Glutamatergic neuron (in vitro differentiated cells): ENCODE results near the gene POLR1H. TPM values are rescaled to one million over a fixed set of nuclear protein-coding genes. Genes with fewer than 3 reads are reported as not detected.
A peak's percentile ranks its signal among the peaks of the same experiment; 100 is the strongest.
"Not testable (repeated sequence)": the region's sequence is repeated elsewhere in the genome, so short reads cannot be mapped to it uniquely, and the experiment has no call there.

Experiments used
- DNase-seq: peaks from one replicate; pipeline ENCODE4 v3.0.0; 2022
- H3K27ac Mint-ChIP-seq: one replicate; pipeline ENCODE4 v1.8.0; 2020; ENCODE audit warnings: mild to moderate bottlenecking, mixed read lengths, inconsistent platforms; ENCODE audit not compliant: unreplicated experiment
- H3K27me3 Mint-ChIP-seq: one replicate; pipeline ENCODE4 v1.8.0; 2020; ENCODE audit warnings: mild to moderate bottlenecking, moderate library complexity, mixed read lengths, inconsistent platforms; ENCODE audit not compliant: unreplicated experiment
- H3K36me3 Mint-ChIP-seq: one replicate; pipeline ENCODE4 v1.8.0; 2020; ENCODE audit warnings: mild to moderate bottlenecking, mixed read lengths, inconsistent platforms; ENCODE audit not compliant: unreplicated experiment
- H3K4me1 Mint-ChIP-seq: one replicate; pipeline ENCODE4 v1.8.0; 2020; ENCODE audit warnings: mild to moderate bottlenecking, low read depth, mixed read lengths, inconsistent platforms; ENCODE audit not compliant: unreplicated experiment
- H3K4me3 Mint-ChIP-seq: one replicate; pipeline ENCODE4 v1.8.0; 2020; ENCODE audit warnings: mild to moderate bottlenecking, mixed read lengths, inconsistent platforms; ENCODE audit not compliant: unreplicated experiment
- H3K9me3 Mint-ChIP-seq: one replicate; pipeline ENCODE4 v1.8.0; 2020; ENCODE audit warnings: mild to moderate bottlenecking, moderate library complexity, mixed read lengths, inconsistent platforms; ENCODE audit not compliant: unreplicated experiment
- long read RNA-seq: library from polyadenylated mRNA; unstranded; transcript quantifications from one replicate; pipeline ENCODE4 v2.0.0, GENCODE V29; 2020; ENCODE audit not compliant: unreplicated experiment
- total RNA-seq: library from RNA; stranded (reverse); fragmentation: NEBNext Ultra II Directional; extraction: Animal tissue kit (Norgen Biotek cat#: 25700); gene quantifications from one replicate; pipeline ENCODE4 v1.2.1, GENCODE V29; 2021; ENCODE audit not compliant: unreplicated experiment
- TF ChIP-seq, protein P1 (sequence below): fragments of 200-600 bp; sonication (generic); IDR thresholded peaks from one replicate; pipeline ENCODE4 v1.5.0; 2021; ENCODE audit not compliant: partially characterized antibody, unreplicated experiment

Gene POLR1H
- 17.0 TPM for total RNA-seq
- long read RNA-seq, partial matches to known transcripts: 2 of 7 reads
- long read RNA-seq, other reads (novel, unspliced or antisense): 1 of 7 reads

DNA sequence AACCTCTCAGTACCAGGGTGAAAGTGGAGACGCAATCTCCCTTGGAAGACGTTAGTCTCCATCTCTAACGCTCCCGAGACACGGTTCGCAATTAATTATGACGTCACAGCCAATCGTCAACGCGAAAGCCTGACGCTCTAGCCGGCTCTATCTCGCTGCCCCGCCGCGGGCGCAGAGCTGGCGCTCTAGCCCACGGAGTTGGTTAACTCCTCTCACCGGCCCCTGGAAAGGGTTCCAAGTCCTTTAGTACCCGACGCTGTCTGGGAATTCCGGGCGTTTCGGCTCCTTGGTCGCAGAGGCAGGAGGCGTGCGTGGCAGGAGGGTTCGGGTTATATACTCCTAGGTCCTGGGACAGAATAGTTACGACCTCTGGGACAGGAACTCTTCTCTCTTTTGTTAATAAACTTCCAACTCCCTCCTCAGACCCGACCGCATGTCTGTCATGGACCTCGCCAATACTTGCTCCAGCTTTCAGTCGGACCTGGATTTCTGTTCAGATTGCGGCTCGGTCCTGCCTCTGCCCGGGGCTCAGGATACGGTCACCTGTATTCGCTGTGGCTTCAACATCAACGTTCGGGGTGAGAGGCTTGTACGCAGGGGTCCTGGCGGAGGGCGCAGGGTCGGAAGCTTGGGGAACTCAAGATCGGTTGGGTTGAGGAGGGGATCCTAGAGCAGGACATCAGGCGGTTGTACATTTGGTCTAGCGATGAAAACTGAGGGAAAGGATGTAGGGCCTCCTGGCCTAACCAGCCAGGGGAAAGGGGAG is at the start of gene POLR1H:
Gene POLR1H (plus strand): TSS at position 174 of the 766 bp plus-strand sequence. CDS start 260 bp downstream, at position 434.
- peaks cover 7% of the 10 kb centered on the region for H3K27me3 Mint-ChIP-seq
- H3K9me3 Mint-ChIP-seq: peaks cover 7% of the 10 kb centered on the region
- H3K4me1 Mint-ChIP-seq: peaks cover 8% of the 10 kb centered on the region
- H3K4me3 Mint-ChIP-seq: peak within 1 kb of the TSS; percentile 94
- H3K27ac Mint-ChIP-seq: peak within 1 kb of the TSS; percentile 63
- peak; percentile 91 for DNase-seq
- no peaks in the 10 kb centered on the region for H3K36me3 Mint-ChIP-seq
- TF ChIP-seq, protein P1, sequence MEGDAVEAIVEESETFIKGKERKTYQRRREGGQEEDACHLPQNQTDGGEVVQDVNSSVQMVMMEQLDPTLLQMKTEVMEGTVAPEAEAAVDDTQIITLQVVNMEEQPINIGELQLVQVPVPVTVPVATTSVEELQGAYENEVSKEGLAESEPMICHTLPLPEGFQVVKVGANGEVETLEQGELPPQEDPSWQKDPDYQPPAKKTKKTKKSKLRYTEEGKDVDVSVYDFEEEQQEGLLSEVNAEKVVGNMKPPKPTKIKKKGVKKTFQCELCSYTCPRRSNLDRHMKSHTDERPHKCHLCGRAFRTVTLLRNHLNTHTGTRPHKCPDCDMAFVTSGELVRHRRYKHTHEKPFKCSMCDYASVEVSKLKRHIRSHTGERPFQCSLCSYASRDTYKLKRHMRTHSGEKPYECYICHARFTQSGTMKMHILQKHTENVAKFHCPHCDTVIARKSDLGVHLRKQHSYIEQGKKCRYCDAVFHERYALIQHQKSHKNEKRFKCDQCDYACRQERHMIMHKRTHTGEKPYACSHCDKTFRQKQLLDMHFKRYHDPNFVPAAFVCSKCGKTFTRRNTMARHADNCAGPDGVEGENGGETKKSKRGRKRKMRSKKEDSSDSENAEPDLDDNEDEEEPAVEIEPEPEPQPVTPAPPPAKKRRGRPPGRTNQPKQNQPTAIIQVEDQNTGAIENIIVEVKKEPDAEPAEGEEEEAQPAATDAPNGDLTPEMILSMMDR: no peak

DNA sequence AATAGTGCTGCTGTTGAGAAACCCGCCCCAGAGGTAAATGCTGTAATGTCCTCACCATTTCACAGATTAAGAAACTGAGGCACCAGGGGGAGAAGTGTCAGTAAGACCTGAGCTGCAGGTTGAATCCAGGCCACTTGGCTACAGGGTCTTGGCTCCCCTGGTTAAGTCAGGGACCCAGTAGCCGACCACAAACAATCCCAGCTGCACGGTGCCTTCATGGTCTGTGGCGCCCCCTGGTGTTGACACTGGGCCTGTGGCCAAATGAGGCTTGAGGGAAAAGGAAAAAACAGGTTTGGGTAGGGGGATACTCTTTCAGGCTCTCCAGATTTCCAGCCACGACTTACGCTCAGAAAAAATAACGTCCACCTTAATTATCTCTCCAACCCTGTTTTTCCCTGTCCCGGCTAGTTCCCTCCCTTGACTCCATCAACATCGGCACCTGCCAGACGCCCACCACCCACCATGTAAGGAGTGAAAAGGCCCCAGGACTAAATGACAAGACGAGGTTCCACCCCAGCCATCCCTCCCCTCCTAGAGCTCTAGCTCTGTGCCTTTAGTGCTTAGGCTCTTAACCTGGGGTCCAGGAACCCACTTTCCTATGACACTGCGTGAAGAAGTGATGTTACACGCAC is 47.7 kb upstream of the POLR1H start:
- no peaks in the 10 kb centered on the region for H3K36me3 Mint-ChIP-seq
- TF ChIP-seq, protein P1: peak; percentile 92
- H3K4me3 Mint-ChIP-seq: peak overlapping the region; percentile 32
- DNase-seq: no peak
- no peak overlapping the region for H3K27ac Mint-ChIP-seq
- peaks cover 7% of the 10 kb centered on the region for H3K4me1 Mint-ChIP-seq
- H3K27me3 Mint-ChIP-seq: peaks cover 5% of the 10 kb centered on the region
- peaks cover 3% of the 10 kb centered on the region for H3K9me3 Mint-ChIP-seq

DNA sequence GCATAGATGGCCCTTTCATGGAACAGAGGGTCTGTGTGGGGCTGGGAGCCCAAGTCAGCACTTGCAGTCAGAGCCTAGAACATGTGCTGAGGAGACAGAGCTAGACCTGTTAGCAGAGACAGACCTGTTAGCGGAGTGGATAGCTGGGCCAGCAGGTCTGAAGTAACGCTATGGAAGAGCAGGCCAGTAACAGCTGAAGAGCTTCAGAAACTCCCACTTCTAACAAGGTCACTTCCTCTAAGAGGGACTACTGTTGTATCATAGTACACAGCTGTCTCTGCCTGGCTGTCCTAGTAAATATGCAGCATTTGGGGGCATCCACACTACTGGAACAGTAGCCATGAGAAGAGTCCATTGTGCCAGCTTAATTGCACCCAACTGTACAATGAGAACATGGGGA is 41.2 kb upstream of the POLR1H start:
- Mint-ChIP-seq H3K27ac (no peak overlapping the region), H3K4me1 (peaks cover 7% of the 10 kb centered on the region), H3K36me3 (no peaks in the 10 kb centered on the region), H3K4me3 (no peak overlapping the region), H3K27me3 (no peaks in the 10 kb centered on the region), H3K9me3 (no peaks in the 10 kb centered on the region)
- TF ChIP-seq, protein P1: no peak
- DNase-seq: no peak

DNA sequence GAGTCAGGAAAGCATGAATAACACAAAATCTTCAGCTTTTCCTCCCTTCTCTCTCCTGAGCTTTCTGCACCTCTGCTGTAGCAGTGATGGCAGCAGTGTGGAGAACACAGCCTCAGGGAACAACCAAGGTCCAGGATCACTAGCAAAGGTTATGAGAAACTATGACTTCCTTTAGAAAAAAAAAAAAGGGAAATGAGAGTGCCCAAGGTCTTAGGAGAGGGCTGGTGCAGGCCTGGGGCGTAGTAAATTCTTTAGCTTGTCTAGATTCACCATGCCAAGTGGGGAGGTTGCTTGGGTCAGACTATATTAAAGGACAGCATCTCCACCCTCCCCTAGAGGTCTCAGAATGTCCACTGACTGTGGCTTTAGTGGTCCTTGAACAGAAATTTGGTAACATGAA is 40.4 kb upstream of the POLR1H start:
- Mint-ChIP-seq H3K27me3 (no peaks in the 10 kb centered on the region), H3K4me1 (peaks cover 7% of the 10 kb centered on the region), H3K4me3 (no peak overlapping the region), H3K27ac (no peak overlapping the region), H3K9me3 (no peaks in the 10 kb centered on the region), H3K36me3 (no peaks in the 10 kb centered on the region)
- TF ChIP-seq, protein P1: no peak
- no peak for DNase-seq

GRCh38 chr6:30022189-30022588 is 38.9 kb upstream of the POLR1H start:
- Mint-ChIP-seq H3K9me3 (no peaks in the 10 kb centered on the region), H3K4me1 (no peaks in the 10 kb centered on the region), H3K27ac (no peak overlapping the region), H3K36me3 (no peaks in the 10 kb centered on the region), H3K4me3 (no peak overlapping the region), H3K27me3 (no peaks in the 10 kb centered on the region)
- no peak for DNase-seq
- TF ChIP-seq, protein P1: no peak

DNA sequence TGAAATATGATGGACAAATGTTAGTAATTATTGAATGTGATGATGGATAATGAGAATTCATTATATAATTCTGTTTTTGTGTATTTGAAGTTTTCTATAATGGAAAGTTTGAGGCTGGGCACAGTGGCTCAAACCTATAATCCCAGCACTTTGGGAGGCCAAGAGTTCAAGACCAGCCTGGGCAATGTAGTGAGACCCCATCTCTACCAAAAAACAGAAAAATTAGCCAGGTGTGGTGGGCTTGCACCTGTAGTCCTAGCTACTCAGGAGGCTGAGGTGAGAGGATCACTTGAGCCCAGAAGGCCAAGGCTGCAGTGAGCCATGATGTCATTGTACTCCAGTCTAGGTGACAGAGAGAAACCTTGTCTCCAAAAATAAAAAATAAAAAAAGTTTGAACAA is 38.4 kb upstream of the POLR1H start:
- H3K4me1 Mint-ChIP-seq, H3K27me3 Mint-ChIP-seq, H3K4me3 Mint-ChIP-seq, H3K27ac Mint-ChIP-seq, H3K36me3 Mint-ChIP-seq, H3K9me3 Mint-ChIP-seq, DNase-seq: not testable (repeated sequence)
